Naive thymus-derived CD4-positive, alpha-beta T cell (primary cell): ENCODE measurements around the gene APP. TPM values are rescaled to one million over a fixed set of nuclear protein-coding genes. Genes with fewer than 3 reads are reported as not detected.

Experiments
- ATAC-seq: fragments of 150-1000 bp; cut with Tn5 transposase; 2 replicates; pipeline ENCODE4 v1.10.0; 2021; ENCODE audit warnings: mild to moderate bottlenecking, moderate library complexity
- CTCF ChIA-PET: fragments of 350-600 bp; sonication (Branson Sonifier 250); formaldehyde crosslinking; loops from one replicate; lab custom pipeline; 2021; ENCODE audit warnings: antibody characterized with exemption; lab: Charles Lee
- POLR2A ChIA-PET: fragments of 350-600 bp; sonication (Branson Sonifier 250); formaldehyde crosslinking; loops from one replicate; lab custom pipeline; 2021; ENCODE audit warnings: antibody characterized with exemption, inconsistent platforms; lab: Charles Lee
- DNase-seq, 9 donors: peaks; one replicate each; pipeline versions ENCODE4 v3.0.0 to v3.0.0-alpha.2; 2020 to 2022; ENCODE audit warnings: mixed read lengths in 1 of 9
- H3K27ac ChIP-seq: one replicate; pipeline ENCODE4 v1.7.0; 2013; ENCODE audit warnings: mild to moderate bottlenecking, low read depth, low read length, moderate library complexity
- H3K27me3 ChIP-seq, 2 donors: one replicate each; pipeline ENCODE4 v1.7.0; 2013; ENCODE audit warnings: low read length in 2 of 2, mild to moderate bottlenecking in 2 of 2, moderate library complexity in 2 of 2; ENCODE audit not compliant: control insufficient read depth in 2 of 2, insufficient read depth in 2 of 2
- H3K36me3 ChIP-seq, 3 experiments: 1 replicate in 2 of 3; 2 replicates in 1 of 3; pipeline ENCODE4 v1.7.0; 2013; ENCODE audit warnings: low read length in 3 of 3, mild to moderate bottlenecking in 3 of 3, moderate library complexity in 1 of 3; ENCODE audit not compliant: insufficient read depth in 3 of 3, control insufficient read depth in 2 of 3
- H3K4me1 ChIP-seq, 2 donors: one replicate each; pipeline ENCODE4 v1.7.0; 2013; ENCODE audit warnings: low read length in 2 of 2, mild to moderate bottlenecking in 2 of 2, moderate library complexity in 1 of 2; ENCODE audit not compliant: control insufficient read depth in 2 of 2, insufficient read depth in 2 of 2
- H3K4me3 ChIP-seq: 2 replicates; pipeline ENCODE4 v1.7.0; 2013; ENCODE audit warnings: mild to moderate bottlenecking, low read length
- H3K9me3 ChIP-seq, 3 experiments: 1 replicate in 2 of 3; 2 replicates in 1 of 3; pipeline ENCODE4 v1.7.0; 2013; ENCODE audit warnings: low read length in 3 of 3; ENCODE audit not compliant: control insufficient read depth in 2 of 3
- H3K27ac Mint-ChIP-seq, 9 donors: one replicate each; pipeline ENCODE4 v1.8.0; 2020 to 2022; ENCODE audit warnings: mixed read lengths in 9 of 9, mild to moderate bottlenecking in 8 of 9, moderate library complexity in 5 of 9, inconsistent platforms in 2 of 9
- H3K27me3 Mint-ChIP-seq, 5 donors: one replicate each; pipeline ENCODE4 v1.8.0; 2021 to 2022; ENCODE audit warnings: mixed read lengths in 5 of 5, mild to moderate bottlenecking in 1 of 5
- H3K36me3 Mint-ChIP-seq, 5 donors: one replicate each; pipeline ENCODE4 v1.8.0; 2020 to 2022; ENCODE audit warnings: mixed read lengths in 5 of 5, mild to moderate bottlenecking in 3 of 5, inconsistent platforms in 1 of 5
- H3K4me1 Mint-ChIP-seq, 7 donors: one replicate each; pipeline ENCODE4 v1.8.0; 2020 to 2022; ENCODE audit warnings: mixed read lengths in 7 of 7, mild to moderate bottlenecking in 3 of 7, inconsistent platforms in 1 of 7
- H3K4me3 Mint-ChIP-seq, 10 donors: one replicate each; pipeline ENCODE4 v1.8.0; 2020 to 2022; ENCODE audit warnings: mild to moderate bottlenecking in 10 of 10, mixed read lengths in 10 of 10, moderate library complexity in 6 of 10, inconsistent platforms in 2 of 10
- H3K9me3 Mint-ChIP-seq, 11 donors: one replicate each; pipeline ENCODE4 v1.8.0; 2020 to 2022; ENCODE audit warnings: mixed read lengths in 11 of 11, mild to moderate bottlenecking in 4 of 11, inconsistent platforms in 1 of 11, moderate library complexity in 1 of 11
- intact Hi-C, 2 donors: fragments of 100-400 bp; cut with micrococcal nuclease; formaldehyde crosslinking; loops; one replicate each; pipeline ENCODE4 v1.15.1; 2023
- polyA plus RNA-seq, 2 donors: library from polyadenylated mRNA; unstranded; fragments of 300-500 nt; fragmentation: Illumina TruSeq; gene quantifications; one replicate each; pipeline ENCODE4 v1.2.3, GENCODE V29; 2021
- total RNA-seq, 6 experiments: library from RNA in 5 of 6; stranded (reverse) in 5 of 6; gene quantifications; 1 replicate in 5 of 6; 2 replicates in 1 of 6; pipeline ENCODE4 v1.2.3 and lab custom pipeline; 2021 to 2026

APP gene
- total and polyA plus RNA-seq, 7 experiments from 2014 or later, result 19.8 to 68.0 (median 54.9) TPM

DNA sequence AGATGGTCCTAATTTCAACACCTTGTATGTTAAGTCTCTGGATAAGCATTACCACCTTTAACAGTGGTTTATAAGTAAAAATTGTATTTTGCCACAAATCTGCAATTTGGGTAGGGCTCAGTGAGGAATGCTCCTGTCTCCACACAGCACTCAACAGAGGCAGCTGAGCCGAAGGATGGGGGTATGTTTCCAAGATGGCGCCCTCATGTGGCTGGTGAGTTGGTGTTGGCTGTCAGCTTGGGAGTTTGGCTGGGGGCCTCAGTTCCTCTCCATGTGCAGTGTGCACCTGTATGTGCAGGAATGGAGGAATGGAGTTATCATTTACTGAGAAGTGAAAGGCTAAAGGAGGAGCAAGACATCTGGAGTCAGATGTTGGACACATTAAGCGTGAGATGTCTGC, 299.0 kb downstream of the APP start:
- Mint-ChIP-seq H3K9me3 (peaks cover 0 to 2% (median 0%) of the 10 kb centered on the region in 11 donors), H3K27ac (no peak overlapping the region), H3K27me3 (peaks cover 0 to 4% (median 0%) of the 10 kb centered on the region in 5 donors), H3K4me1 (peaks cover 0 to 3% (median 0%) of the 10 kb centered on the region in 7 donors), H3K4me3 (no peak overlapping the region), H3K36me3 (peaks cover 0 to 10% (median 0%) of the 10 kb centered on the region in 5 donors)
- no peaks in the 10 kb centered on the region for H3K9me3 ChIP-seq
- H3K36me3 ChIP-seq, result no peaks in the 10 kb centered on the region
- no peak for ATAC-seq
- ChIA-PET CTCF (no interaction called here), POLR2A (no interaction called here)
- H3K4me3 ChIP-seq, result no peak overlapping the region
- DNase-seq, result no peak
- no peaks in the 10 kb centered on the region for H3K27me3 ChIP-seq
- intact Hi-C loops, result no loop called here
- H3K4me1 ChIP-seq, result no peaks in the 10 kb centered on the region
- no peak overlapping the region for H3K27ac ChIP-seq

DNA sequence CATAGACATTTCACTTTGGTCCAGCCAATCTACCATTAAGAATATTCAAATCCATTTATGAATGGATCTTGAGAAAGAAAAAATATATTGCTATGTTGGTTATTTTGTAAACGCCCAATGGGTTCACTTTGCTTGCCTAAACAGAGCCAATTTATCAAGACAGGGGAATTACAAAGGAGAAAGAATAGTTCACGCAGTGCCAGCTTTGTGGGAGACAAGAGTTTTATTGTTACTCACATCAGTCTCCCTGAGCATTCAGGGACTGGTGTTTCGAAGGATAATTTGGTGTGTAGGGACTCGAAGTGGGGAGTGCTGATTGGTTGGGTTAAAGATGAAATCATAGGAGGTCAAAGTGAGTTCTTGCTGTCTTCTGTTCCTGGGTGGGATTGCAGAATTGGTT, 300.5 kb downstream of the APP start:
- Mint-ChIP-seq H3K36me3 (peaks cover 0 to 8% (median 0%) of the 10 kb centered on the region in 5 donors), H3K4me1 (peaks cover 0 to 9% (median 0%) of the 10 kb centered on the region in 7 donors), H3K9me3 (peaks cover 0 to 2% (median 0%) of the 10 kb centered on the region in 11 donors), H3K4me3 (no peak overlapping the region), H3K27ac (no peak overlapping the region), H3K27me3 (peaks cover 0 to 4% (median 0%) of the 10 kb centered on the region in 5 donors)
- no peak overlapping the region for H3K27ac ChIP-seq
- no peak overlapping the region for H3K4me3 ChIP-seq
- H3K36me3 ChIP-seq, result no peaks in the 10 kb centered on the region
- DNase-seq, result no peak
- ChIA-PET POLR2A (no interaction called here), CTCF (no interaction called here)
- no peaks in the 10 kb centered on the region for H3K27me3 ChIP-seq
- H3K9me3 ChIP-seq, result no peaks in the 10 kb centered on the region
- intact Hi-C loops, result no loop called here
- no peaks in the 10 kb centered on the region for H3K4me1 ChIP-seq
- no peak for ATAC-seq

DNA sequence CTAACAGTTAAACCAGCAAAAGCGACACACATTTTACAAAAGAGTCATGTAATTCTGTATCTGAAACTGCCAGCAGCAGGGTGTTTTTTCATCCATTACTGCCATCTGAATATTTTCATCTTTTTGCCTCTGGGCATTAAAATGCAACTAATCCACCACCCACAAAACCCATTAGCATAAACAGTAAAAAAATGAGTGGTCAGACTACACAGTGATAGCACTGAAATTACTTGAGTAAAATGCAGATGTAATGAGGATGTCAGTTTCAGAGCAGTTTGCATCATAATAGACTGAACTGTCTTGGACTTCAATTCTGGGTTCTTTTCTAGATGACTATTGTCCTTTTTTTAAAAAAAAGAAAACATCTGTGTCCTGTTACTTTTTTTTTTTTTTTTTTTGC, 303.5 kb downstream of the APP start:
- Histone ChIP-seq H3K4me1 (no peaks in the 10 kb centered on the region), H3K4me3 (no peak overlapping the region), H3K27me3 (no peaks in the 10 kb centered on the region), H3K36me3 (no peaks in the 10 kb centered on the region), H3K9me3 (no peaks in the 10 kb centered on the region), H3K27ac (no peak overlapping the region)
- intact Hi-C loops, result no loop called here
- Mint-ChIP-seq H3K36me3 (peaks cover 0 to 8% (median 0%) of the 10 kb centered on the region in 5 donors), H3K4me1 (peaks cover 0 to 9% (median 0%) of the 10 kb centered on the region in 7 donors), H3K27me3 (peaks cover 0 to 5% (median 3%) of the 10 kb centered on the region in 5 donors), H3K4me3 (no peak overlapping the region), H3K27ac (no peak overlapping the region), H3K9me3 (peaks cover 0 to 2% (median 0%) of the 10 kb centered on the region in 11 donors)
- ATAC-seq, result no peak
- POLR2A ChIA-PET, result no interaction called here
- DNase-seq, result no peak
- CTCF ChIA-PET, result no interaction called here

DNA sequence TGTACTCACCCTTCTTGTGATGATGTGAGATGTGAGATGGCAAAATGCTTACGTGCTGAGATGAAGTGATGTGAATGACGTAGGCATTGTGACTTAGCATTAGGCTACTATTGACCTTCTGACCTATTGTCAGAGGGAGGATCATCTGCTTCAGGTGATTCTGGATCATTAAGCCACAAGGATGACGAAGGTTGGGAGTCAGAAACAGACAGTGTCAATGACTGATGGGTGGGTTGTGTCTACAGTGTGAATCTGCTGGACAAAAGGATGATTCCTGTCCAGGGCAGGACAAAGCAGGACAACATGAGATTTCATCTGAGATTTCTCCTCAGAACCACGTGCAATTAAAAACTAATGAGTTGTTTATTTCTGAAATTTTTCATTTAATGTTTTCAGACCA, 306.8 kb downstream of the APP start:
- no peaks in the 10 kb centered on the region for H3K36me3 ChIP-seq
- H3K4me3 ChIP-seq, result no peak overlapping the region
- POLR2A ChIA-PET, result no interaction called here
- no peaks in the 10 kb centered on the region for H3K36me3 Mint-ChIP-seq
- no peaks in the 10 kb centered on the region for H3K4me1 ChIP-seq
- CTCF ChIA-PET, result no interaction called here
- no peak overlapping the region for H3K27ac ChIP-seq
- H3K27me3 Mint-ChIP-seq, result peaks cover 0 to 11% (median 3%) of the 10 kb centered on the region in 5 donors
- H3K4me1 Mint-ChIP-seq, result peaks cover 0 to 7% (median 0%) of the 10 kb centered on the region in 7 donors
- H3K9me3 ChIP-seq, result no peaks in the 10 kb centered on the region
- no peaks in the 10 kb centered on the region for H3K27me3 ChIP-seq
- ATAC-seq (no peak), DNase-seq (no peak)
- H3K9me3 Mint-ChIP-seq, result no peaks in the 10 kb centered on the region
- no peak overlapping the region for H3K4me3 Mint-ChIP-seq
- intact Hi-C loops, result loop anchor here in 1 of 2 donors (5.0 kb wide), 1 partner anchor 61 kb away; no protein-coding TSS in a partner anchor
- H3K27ac Mint-ChIP-seq, result no peak overlapping the region

DNA sequence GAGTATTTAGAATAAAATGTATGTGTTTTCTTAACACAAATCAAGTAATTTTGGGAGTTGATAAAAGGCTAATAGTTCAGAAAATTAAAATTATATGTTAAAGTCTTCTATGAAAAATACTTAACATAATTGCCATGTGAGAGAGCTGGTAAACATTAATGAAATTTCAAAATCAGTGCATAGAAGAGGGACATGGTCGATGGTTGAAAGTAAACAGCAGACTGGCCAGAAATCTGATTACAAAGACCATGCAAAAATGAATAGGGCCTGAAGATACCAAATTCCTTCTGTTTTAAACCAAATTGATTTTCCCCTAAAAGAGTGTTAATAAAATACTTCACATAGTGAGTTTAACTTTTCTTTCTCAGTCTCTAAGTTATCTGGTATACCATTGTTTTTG, 307.5 kb downstream of the APP start:
- Histone ChIP-seq H3K4me3 (no peak overlapping the region), H3K9me3 (no peaks in the 10 kb centered on the region), H3K36me3 (no peaks in the 10 kb centered on the region), H3K27me3 (no peaks in the 10 kb centered on the region), H3K27ac (no peak overlapping the region), H3K4me1 (no peaks in the 10 kb centered on the region)
- H3K27me3 Mint-ChIP-seq, result peaks cover 0 to 17% (median 0%) of the 10 kb centered on the region in 5 donors
- ATAC-seq (no peak), DNase-seq (no peak)
- ChIA-PET CTCF (interaction anchor here (0.6 kb wide), 1 partner anchor 16 kb away, joined by 4 read pairs; no protein-coding TSS in a partner anchor), POLR2A (no interaction called here)
- no peak overlapping the region for H3K4me3 Mint-ChIP-seq
- intact Hi-C loops, result loop anchor here in 1 of 2 donors (5.0 kb wide), 1 partner anchor 61 kb away; no protein-coding TSS in a partner anchor
- no peaks in the 10 kb centered on the region for H3K9me3 Mint-ChIP-seq
- peaks cover 0 to 7% (median 0%) of the 10 kb centered on the region in 7 donors for H3K4me1 Mint-ChIP-seq
- H3K36me3 Mint-ChIP-seq, result no peaks in the 10 kb centered on the region
- no peak overlapping the region for H3K27ac Mint-ChIP-seq

DNA sequence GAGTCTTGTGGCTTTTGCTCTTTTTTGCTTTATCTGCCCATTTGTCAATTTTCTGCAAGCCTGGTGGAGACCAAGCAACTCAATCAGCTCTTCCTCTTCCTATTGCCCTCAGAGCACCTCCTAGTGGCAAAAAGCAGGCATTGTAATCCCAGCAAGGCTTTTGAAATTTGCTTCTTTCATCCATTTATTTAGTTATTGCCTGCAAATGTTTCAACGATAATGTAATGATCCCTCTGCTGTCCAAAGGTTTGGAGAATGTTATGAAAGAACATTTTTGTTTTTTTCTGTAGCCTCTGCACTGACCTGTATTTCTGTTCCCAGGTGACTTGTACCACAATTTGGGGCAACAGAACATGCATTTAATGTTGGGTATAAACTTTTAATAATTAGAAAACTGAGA, 308.0 kb downstream of the APP start:
- peaks cover 0 to 7% (median 0%) of the 10 kb centered on the region in 7 donors for H3K4me1 Mint-ChIP-seq
- Histone ChIP-seq H3K9me3 (no peaks in the 10 kb centered on the region), H3K27ac (no peak overlapping the region), H3K36me3 (no peaks in the 10 kb centered on the region), H3K27me3 (no peaks in the 10 kb centered on the region), H3K4me3 (no peak overlapping the region), H3K4me1 (no peaks in the 10 kb centered on the region)
- ChIA-PET CTCF (interaction anchor here (0.6 kb wide), 1 partner anchor 16 kb away, joined by 4 read pairs; no protein-coding TSS in a partner anchor), POLR2A (no interaction called here)
- intact Hi-C loops, result loop anchor here (1.0 to 5.0 kb wide), 3 partner anchors 60 to 254 kb away; no protein-coding TSS in a partner anchor
- H3K27me3 Mint-ChIP-seq, result peaks cover 0 to 19% (median 0%) of the 10 kb centered on the region in 5 donors
- H3K27ac Mint-ChIP-seq, result no peak overlapping the region
- no peaks in the 10 kb centered on the region for H3K9me3 Mint-ChIP-seq
- H3K4me3 Mint-ChIP-seq, result no peak overlapping the region
- peak in 6 of 9 donors; percentile 7 to 33 (median 20) for DNase-seq
- H3K36me3 Mint-ChIP-seq, result no peaks in the 10 kb centered on the region
- ATAC-seq, result peak; percentile 54

DNA sequence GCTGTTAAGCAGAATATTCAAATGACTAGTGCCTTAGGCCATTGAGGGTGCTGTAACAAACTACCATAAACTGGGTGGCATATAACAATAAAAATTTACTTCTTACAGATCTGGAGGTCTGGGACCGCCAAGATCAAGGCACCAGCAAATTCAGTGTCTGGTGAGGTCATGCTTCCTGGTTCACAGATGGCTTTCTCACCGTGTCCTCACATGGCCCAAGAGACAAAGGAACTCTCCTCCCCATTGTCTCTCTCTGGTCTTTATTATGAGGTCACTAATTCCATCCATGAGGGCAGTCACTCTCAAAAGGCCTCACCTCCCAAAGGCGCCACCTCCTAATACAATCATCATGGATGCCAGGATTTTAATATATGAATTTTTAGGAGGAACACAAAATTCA, 308.5 kb downstream of the APP start:
- Histone ChIP-seq H3K4me3 (no peak overlapping the region), H3K27me3 (no peaks in the 10 kb centered on the region), H3K36me3 (no peaks in the 10 kb centered on the region), H3K9me3 (no peaks in the 10 kb centered on the region), H3K27ac (no peak overlapping the region), H3K4me1 (no peaks in the 10 kb centered on the region)
- Mint-ChIP-seq H3K36me3 (no peaks in the 10 kb centered on the region), H3K27me3 (peaks cover 0 to 19% (median 0%) of the 10 kb centered on the region in 5 donors), H3K27ac (no peak overlapping the region), H3K4me1 (peaks cover 0 to 7% (median 0%) of the 10 kb centered on the region in 7 donors), H3K4me3 (no peak overlapping the region), H3K9me3 (no peaks in the 10 kb centered on the region)
- POLR2A ChIA-PET, result no interaction called here
- ATAC-seq, result no peak
- CTCF ChIA-PET, result no interaction called here
- intact Hi-C loops, result loop anchor here (1.0 to 5.0 kb wide), 3 partner anchors 60 to 254 kb away; no protein-coding TSS in a partner anchor
- DNase-seq, result no peak
